HG02571 (cell line): Measurements from ENCODE around the gene NDUFB4.
"Not testable (repeated sequence)": the region's sequence is repeated elsewhere in the genome, so short reads cannot be mapped to it uniquely, and the experiment has no call there.

Experiments used
- ATAC-seq: cut with Tn5 transposase; IDR thresholded peaks from one replicate; pipeline ENCODE4 v1.9.1; 2021; ENCODE audit warnings: mild to moderate bottlenecking, moderate library complexity; ENCODE audit not compliant: unreplicated experiment

Gene NDUFB4

GRCh38 chr3:120569222-120570057, 26.7 kb upstream of the NDUFB4 start:
- no peak for ATAC-seq

- no peak for ATAC-seq
Observed at GRCh38 chr3:120572027-120572426, 24.1 kb upstream of the NDUFB4 start.

GRCh38 chr3:120587332-120587975, 8.7 kb upstream of the NDUFB4 start:
- ATAC-seq, result no peak

- ATAC-seq, result no peak
Observed at GRCh38 chr3:120595788-120596115, 384 bp upstream of the NDUFB4 start.

GRCh38 chr3:120596853-120597223, 702 bp downstream of the NDUFB4 start:
- no peak for ATAC-seq

GRCh38 chr3:120597445-120598049, 1.4 kb downstream of the NDUFB4 start:
- ATAC-seq, result no peak

- no peak for ATAC-seq
Observed at GRCh38 chr3:120599211-120599610, 3.1 kb downstream of the NDUFB4 start.

GRCh38 chr3:120601554-120601953, 5.4 kb downstream of the NDUFB4 start:
- ATAC-seq, result no peak

GRCh38 chr3:120602682-120603081, 6.5 kb downstream of the NDUFB4 start:
- no peak for ATAC-seq

GRCh38 chr3:120604382-120604781, 8.2 kb downstream of the NDUFB4 start:
- no peak for ATAC-seq

- no peak for ATAC-seq
Observed at GRCh38 chr3:120604784-120605183, 8.6 kb downstream of the NDUFB4 start.

GRCh38 chr3:120608506-120608905, 12.4 kb downstream of the NDUFB4 start:
- ATAC-seq, result no peak

- ATAC-seq, result no peak
Observed at GRCh38 chr3:120614765-120615164, 18.6 kb downstream of the NDUFB4 start.

- ATAC-seq, result no peak
Observed at GRCh38 chr3:120615847-120616609, 19.9 kb downstream of the NDUFB4 start.

- ATAC-seq, result not testable (repeated sequence)
Observed at GRCh38 chr3:120616745-120617144, 20.6 kb downstream of the NDUFB4 start.

GRCh38 chr3:120622457-120622856, 26.3 kb downstream of the NDUFB4 start:
- no peak for ATAC-seq

GRCh38 chr3:120622870-120623726, 27.0 kb downstream of the NDUFB4 start:
- ATAC-seq, result no peak

- ATAC-seq, result no peak
Observed at GRCh38 chr3:120623727-120624093, 27.6 kb downstream of the NDUFB4 start.

- ATAC-seq, result no peak
Observed at GRCh38 chr3:120625159-120625586, 29.0 kb downstream of the NDUFB4 start.

- ATAC-seq, result no peak
Observed at GRCh38 chr3:120634539-120634938, 38.4 kb downstream of the NDUFB4 start.
